Endometrial microvascular endothelial cells (primary cell): Measurements from ENCODE around the gene IL2RA. TPM values are rescaled to one million over a fixed set of nuclear protein-coding genes. Genes with fewer than 3 reads are reported as not detected.
"Not testable (repeated sequence)": the region's sequence is repeated elsewhere in the genome, so short reads cannot be mapped to it uniquely, and the experiment has no call there.

Experiments used
- in situ Hi-C: cut with HindIII; loops from 2 replicates; pipeline ENCODE4 v1.10.0; 2017; ENCODE audit warnings: low sequenced_read_pairs, low pct_unique_long_range_greater_than_20kb; ENCODE audit errors: inconsistent ontology term
- total RNA-seq: library from RNA; depleted of rRNA; stranded (reverse); fragments of >200 nt; gene quantifications from one replicate; pipeline ENCODE4 v1.2.3, GENCODE V29; 2015; ENCODE audit errors: inconsistent ontology term

Gene IL2RA
- total RNA-seq, 1 donor from 2014 or later = not detected

DNA sequence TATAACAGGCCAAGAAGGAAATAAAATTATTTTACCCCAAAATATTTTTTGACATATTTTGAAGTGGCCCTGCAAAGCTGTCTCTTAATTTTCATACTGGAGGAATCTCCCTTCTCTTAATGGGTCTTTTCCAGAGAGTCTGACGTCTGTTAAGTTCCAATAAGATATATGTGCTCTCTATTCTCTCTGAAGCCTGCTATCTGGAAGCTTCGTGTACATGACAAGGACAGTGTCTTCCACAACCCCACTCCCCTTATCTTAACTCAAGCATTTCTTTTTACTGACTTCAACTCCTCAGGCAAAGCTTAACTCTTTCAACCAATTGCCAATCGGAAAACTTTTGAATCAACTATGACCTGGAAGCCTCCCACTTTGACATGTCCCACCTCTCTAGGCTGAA lies 55.6 kb downstream of the IL2RA start:
- in situ Hi-C loops = no loop called here

GRCh38 chr10:6005856-6006395 lies 56.2 kb downstream of the IL2RA start:
- in situ Hi-C loops = no loop called here

DNA sequence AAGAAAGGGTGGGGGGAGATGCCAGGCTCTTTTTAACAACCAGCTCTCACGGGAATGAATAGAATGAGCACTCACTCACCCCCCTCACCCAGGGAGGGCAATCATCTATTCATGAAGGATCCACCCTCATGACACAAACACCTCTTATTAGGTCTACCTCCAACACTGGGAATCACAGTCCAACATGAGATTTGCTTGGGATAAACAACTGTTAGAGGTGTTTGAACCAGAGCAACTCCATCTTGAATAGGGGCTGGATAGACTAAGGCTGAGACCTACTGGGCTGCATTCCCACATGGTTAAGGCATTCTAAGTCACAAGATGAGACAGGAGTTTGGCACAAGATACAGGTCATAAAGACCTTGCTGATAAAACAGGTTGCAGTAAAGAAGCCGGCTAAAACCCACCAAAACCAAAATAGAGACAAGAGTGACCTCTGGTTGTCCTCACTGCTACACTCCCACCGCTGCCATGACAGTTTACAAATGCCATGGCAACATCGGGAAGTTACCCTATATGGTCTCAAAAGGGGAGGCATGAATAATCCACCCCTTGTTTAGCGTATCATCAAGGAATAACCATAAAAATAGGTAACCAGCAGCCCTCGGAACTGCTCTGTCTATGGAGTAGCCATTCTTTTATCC lies 56.9 kb downstream of the IL2RA start:
- in situ Hi-C loops = not testable (repeated sequence)

DNA sequence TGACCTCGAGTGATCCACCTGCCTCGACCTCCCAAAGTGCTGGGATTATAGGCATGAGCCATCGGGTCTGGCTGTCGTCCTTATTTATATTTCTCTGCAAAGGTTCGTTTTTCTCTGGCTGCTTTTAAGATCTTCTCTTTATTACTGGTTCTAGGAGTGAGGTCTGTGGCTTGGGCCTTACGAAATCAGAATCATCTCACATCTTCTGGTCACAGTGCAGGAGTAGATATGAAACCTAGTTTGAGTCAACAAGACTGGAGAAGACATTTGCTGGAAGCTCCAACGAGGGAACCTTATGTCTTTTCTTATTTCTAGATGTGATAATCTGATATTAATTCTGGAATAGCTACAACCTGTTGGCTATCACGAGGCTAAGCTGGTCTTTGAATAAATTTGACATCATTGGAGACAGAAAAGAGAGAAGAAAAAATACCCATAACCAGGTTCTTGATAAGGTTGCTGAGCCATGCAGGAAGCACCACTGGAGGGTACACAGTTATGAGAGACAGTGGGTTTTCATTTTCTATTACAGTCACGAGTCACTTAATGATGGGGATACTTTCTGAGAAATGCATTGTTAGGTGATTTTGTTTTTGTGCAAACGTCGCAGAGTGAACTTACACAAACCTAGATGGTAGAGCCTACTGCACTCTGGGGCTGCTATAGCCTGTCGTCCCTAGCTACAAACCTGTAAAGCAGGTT lies 59.2 kb downstream of the IL2RA start:
- in situ Hi-C loops = no loop called here

- in situ Hi-C loops = no loop called here
Observed at GRCh38 chr10:5999440-6000165, 62.6 kb downstream of the IL2RA start.

DNA sequence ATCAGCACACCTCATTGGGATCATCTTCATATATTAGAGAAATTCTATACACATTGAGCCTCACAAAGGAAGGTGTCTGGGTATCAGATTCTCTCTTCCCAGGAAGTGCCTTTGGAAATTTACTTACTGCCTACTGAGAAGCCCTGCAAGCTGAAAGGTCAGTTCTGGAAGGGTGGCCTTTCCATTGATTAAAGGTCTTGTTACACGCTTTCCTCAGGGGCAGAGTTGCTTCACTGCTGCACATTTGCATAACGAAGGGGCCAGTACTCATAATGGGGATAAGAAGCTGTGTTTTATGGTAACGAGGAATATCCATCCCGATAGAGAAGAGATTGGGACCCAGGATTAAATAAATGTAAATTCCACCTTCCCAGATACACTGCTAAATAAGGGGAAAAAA lies 65.5 kb downstream of the IL2RA start:
- in situ Hi-C loops = no loop called here

DNA sequence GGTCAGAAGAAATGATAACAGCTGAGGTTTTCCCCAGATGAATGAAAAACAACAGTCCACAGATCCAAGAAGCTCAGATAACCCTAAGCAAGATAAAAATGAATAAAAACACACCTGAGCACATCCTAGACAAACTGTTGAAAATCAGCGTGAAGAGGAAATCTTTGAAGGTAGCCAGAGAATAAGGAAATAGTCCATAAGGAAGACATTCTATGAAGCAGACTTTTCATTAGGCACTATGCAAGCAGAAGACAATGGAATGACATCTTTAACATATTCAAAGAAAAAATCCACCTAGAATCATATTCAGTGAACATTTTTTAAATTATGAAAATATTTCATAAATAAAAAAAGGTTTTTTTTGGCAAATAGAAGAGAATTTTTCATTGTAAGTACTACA lies 69.8 kb downstream of the IL2RA start:
- in situ Hi-C loops = no loop called here

- in situ Hi-C loops = no loop called here
Observed at GRCh38 chr10:5991708-5992107, 70.5 kb downstream of the IL2RA start.

DNA sequence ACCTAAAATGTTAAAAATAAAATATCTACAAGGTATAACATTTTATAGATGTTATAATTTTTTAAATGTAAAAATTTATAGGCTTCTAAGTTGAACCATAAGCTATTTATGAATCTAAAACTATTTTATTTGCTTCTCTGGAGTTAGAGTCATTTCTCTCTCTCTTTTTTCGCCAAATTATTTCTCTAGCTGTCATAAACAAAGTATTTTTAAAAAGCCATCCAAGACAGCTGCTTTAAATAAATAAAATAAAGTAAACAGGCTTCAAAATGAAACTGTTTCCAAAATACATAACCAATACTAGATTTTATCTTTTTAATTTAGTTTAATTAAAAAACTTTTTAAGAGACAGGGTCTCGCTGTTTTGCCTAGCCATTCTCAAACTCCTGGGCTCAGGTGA lies 72.4 kb downstream of the IL2RA start:
- in situ Hi-C loops = no loop called here

GRCh38 chr10:5988336-5988920 lies 73.7 kb downstream of the IL2RA start:
- in situ Hi-C loops = no loop called here

- in situ Hi-C loops = no loop called here
Observed at GRCh38 chr10:5987747-5988146, 74.4 kb downstream of the IL2RA start.

DNA sequence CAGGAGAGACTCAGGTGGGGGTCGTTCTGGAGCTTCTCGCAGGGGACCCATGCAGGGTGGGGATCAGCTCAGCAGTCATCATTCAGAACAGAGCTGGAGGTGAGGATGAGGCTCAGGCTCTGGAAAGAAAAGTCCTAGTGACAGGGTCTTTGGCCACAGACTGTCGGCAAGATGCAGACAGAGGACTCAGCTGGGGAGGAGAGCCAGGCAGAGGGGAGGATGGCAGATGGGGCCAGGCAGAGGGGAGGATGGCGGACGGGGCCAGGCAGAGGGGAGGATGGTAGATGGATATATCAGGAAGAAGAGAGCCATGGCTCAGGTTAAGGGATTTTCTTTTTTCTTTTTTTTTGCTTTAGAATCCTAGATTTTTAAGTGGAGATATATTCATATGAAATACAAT lies 77.1 kb downstream of the IL2RA start:
- in situ Hi-C loops = no loop called here

DNA sequence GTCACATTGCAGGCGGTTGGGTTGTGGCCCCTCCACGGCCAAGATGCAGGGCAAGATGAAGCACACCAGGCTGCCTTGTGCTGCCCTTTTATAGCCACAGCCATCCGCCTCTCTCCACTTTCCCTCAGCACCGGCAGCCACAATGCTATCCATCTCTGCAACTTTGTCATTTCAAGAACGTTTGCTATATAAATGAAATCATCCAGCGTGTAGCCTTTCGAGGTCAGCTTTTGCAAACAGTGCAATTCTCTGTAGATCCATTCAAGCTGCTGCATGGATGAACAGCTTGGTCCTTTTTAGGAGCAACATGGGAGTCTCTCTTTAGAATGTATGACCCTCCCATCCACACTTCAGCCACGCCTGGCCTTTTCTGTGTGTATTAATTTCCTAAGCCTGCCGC lies 78.4 kb downstream of the IL2RA start:
- in situ Hi-C loops = no loop called here

DNA sequence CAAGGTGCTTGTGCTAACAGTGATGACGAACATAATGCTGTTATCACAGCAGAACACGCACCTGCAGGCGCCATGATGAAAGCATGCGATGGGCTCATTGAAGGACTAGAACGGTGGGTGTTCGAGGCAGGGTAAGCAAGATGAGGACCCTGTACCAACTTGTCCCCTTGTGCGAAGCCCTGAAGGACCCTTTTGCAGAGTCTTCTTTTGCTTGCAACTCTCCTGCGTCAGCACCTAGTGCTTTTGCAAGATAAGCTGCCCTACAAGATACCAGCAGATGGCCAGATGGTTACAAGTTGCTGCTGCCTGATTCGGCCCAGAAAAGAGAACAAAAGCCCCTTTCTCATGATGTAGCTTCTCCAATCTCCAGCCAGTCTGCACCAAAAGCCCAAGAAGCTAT lies 80.6 kb downstream of the IL2RA start:
- in situ Hi-C loops = no loop called here

DNA sequence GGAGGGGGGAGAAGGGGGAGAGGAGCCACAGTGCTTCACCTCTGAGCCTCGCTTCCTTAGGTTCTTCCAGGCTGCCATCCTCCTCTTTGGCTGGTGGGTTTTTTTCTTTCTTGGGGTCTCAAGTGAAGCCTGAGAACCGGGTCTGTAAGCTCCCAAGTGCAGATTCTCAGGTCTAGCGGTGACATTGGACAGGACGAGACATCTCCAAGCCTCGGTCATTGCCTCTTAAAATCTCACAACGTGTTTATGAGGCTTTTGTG lies 84.0 kb downstream of the IL2RA start:
- in situ Hi-C loops = no loop called here

DNA sequence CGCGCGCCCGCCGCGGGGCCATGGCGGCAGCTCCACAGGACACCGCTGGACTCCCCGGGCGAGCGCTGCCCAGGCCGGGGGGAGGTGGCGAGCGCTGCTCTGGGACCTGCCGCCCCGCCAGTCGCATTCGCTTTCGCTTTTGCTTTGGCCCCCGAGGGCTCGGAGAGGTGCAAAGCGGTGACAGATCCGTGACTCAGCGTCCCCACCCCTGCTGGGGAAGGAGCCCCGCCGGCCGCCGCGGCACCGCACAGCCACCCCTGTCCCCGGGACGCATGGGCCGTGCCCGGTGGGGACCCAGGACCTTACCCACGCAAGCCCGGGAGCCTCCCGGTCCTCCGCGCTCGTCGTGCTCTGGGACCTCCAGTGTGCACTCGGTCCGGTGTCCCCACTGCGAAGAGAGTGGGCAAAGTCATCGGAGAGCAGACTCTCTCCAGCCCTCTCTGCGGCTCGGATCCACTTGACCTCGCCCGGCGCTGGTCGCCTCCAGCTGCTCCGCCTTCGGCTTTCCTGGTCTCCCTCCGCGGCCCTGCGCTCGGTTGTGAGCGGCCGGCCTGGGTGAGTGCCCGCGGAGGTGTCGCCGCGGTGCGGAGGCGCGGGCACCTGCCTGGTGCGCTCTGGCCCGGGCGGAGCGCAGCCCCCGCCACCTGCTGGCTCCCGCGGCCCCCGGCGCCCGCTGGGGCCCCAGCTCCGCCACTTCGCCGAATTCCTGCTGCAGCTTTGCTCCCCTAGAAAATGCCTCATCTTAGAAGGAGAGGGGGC lies 84.5 kb downstream of the IL2RA start, which contains the start of gene IL15RA:
Gene IL15RA, minus strand, starts transcription at position 73 of the 759 bp plus-strand sequence. Its CDS starts 51 bp downstream, at position 22.
- in situ Hi-C loops = no loop called here

GRCh38 chr10:5976512-5977470 lies 85.4 kb downstream of the IL2RA start:
- in situ Hi-C loops = no loop called here
